ENCODE results near the gene DOCK9.
"Not testable (repeated sequence)": the region's sequence is repeated elsewhere in the genome, so short reads cannot be mapped to it uniquely, and the experiment has no call there.

DOCK9 gene

DNA sequence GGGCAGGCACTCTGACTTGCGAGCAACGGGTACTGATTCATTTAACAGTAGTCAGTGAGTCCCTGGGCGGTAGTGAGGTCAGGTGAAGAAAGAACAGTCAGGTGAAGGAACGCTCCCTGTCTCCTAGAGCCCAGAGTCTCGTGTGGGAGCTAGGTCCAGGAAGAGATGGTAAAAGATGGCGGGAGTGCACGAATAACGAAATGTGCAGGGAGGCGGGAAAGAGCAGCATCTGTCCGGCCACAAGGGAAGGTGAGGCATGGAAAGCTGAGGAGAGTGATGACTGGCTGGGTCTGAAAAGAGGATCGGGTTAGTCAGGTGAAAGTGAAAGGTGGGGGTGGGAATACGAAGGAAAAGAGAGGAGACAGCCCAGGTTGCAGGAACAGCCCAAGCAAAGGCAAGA, 161.5 kb downstream of the DOCK9 start:
- peaks cover 3% of the 10 kb centered on the region; the same call in 1 of the 2 replicates for H3K4me1 ChIP-seq (ENCODE audit: insufficient read depth, low read length)
- H3K9me3 ChIP-seq (ENCODE audit: control insufficient read depth, insufficient read depth, low read length): no peaks in the 10 kb centered on the region
- no peak overlapping the region for H3K9ac ChIP-seq (ENCODE audit: low read depth, low read length)
- H3K36me3 ChIP-seq (ENCODE audit: insufficient read depth, low read length): no peaks in the 10 kb centered on the region

DNA sequence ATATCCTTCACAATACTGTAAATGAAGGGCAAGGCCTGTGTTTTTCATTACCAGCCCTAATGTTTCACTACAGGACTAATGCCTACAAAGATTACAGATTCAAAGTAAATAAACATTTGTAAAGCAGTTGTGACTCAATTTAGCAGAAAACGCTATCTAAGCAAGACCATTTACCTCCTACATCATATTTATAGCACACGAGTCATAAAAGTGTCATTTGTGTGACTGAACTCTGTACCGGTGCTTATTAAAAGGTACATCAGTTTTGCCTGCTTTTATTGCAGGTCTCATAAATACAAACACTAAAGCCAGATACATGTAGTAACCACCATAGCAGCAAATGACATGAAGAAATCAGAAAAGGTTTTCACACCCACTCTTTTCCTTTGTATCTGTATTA, 163.9 kb downstream of the DOCK9 start:
- Histone ChIP-seq H3K4me1 (ENCODE audit: insufficient read depth, low read length) (no peaks in the 10 kb centered on the region), H3K9me3 (ENCODE audit: control insufficient read depth, insufficient read depth, low read length) (no peaks in the 10 kb centered on the region), H3K9ac (ENCODE audit: low read depth, low read length) (no peak overlapping the region), H3K36me3 (ENCODE audit: insufficient read depth, low read length) (no peaks in the 10 kb centered on the region; the same call in 1 of the 2 replicates)

DNA sequence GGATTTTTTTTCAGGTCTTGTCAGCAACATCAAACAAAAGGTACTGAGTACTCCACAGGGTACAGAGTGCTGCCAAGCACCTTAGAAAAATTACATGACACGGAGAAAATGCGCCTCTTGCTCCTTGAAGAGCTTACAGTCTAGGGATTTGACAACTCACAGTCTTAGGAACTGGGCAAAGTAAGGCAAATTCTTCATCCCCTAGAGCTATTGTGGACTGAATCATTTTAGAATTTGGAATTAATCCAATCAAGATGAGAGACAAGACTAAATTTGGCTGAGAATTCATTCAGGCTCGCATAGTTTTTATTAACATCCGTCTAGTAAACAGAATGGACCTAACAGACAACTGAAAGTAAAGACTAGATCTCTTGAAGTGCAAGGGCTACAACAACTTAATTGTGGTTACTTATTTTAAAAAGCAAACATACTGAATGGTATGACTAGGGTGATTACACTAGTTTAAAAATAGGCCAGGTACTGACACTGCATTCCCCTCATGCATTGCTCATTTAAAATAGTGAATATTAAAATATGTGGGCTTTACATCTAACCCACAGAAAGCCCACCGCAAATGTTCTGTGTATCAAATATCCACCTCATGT, 165.6 kb downstream of the DOCK9 start:
- H3K9me3 ChIP-seq (ENCODE audit: control insufficient read depth, insufficient read depth, low read length); H3K36me3 ChIP-seq (ENCODE audit: insufficient read depth, low read length); H3K9ac ChIP-seq (ENCODE audit: low read depth, low read length): not testable (repeated sequence)
- H3K4me1 ChIP-seq (ENCODE audit: insufficient read depth, low read length): peaks cover 13% of the 10 kb centered on the region; the same call in 1 of the 2 replicates

DNA sequence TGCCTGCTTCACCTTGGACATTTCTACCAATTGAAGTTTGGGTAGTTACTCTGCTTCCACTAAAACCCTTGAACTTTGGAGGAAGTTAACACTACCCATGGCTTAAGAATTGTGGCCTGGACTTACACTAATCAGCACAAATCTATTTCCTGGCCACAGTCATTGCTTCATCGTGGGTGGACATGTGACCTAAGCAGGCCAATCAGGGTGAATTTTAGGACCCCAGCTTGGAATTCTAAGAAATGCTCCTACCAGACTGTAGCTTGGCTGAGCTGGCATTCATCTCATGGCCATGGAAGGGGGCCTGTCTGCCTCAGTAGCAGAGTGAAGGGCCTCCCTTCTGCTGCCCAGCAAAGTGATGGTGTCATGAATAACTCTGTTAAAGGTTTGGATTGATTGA, 167.1 kb downstream of the DOCK9 start:
- Histone ChIP-seq H3K9me3 (ENCODE audit: control insufficient read depth, insufficient read depth, low read length) (no peaks in the 10 kb centered on the region), H3K9ac (ENCODE audit: low read depth, low read length) (no peak overlapping the region), H3K4me1 (ENCODE audit: insufficient read depth, low read length) (peaks cover 18% of the 10 kb centered on the region; the same call in 1 of the 2 replicates), H3K36me3 (ENCODE audit: insufficient read depth, low read length) (no peaks in the 10 kb centered on the region; the same call in 1 of the 2 replicates)

DNA sequence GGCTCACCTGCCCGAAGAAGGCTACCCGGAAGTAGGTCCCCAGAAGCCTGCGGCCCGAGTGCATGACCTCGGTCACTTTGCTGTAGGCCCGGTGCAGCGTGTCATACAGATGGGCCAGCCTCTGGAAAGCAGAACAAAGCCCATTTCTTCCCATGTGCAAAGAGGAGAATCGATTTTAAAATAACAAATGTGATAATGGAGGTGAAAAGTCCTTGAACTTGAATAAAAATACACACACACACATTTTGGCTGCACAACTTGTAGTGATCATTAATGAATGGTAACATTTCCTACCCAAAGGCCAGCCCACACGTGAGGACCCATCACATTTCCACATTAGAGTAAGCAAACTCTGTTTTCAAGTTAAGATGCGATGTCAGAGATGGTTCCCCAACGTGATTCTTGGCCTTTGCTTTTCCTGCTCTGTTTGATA, 168.5 kb downstream of the DOCK9 start:
- Histone ChIP-seq H3K36me3 (ENCODE audit: insufficient read depth, low read length) (no peaks in the 10 kb centered on the region; the same call in 1 of the 2 replicates), H3K9ac (ENCODE audit: low read depth, low read length) (no peak overlapping the region), H3K4me1 (ENCODE audit: insufficient read depth, low read length) (peaks cover 23% of the 10 kb centered on the region), H3K9me3 (ENCODE audit: control insufficient read depth, insufficient read depth, low read length) (no peaks in the 10 kb centered on the region)

DNA sequence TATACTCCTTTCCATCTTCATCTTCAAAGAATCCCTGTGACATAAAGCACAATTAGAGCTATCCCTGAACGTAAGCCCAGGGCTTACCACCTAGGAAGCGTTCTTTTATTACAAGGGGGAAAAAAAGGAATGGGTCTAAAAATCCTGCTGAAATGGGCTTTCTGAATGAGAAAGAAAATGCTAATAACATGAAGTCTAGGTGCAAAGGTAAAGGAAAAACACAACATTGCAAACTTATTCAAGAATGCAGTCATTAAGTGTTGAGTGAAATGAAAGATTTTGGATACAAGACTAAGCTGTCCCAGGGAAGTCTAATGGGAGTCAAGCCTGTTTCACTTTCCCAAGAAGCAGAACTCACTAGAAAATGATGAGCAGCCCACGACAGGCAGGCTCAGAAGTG, 170.1 kb downstream of the DOCK9 start:
- Histone ChIP-seq H3K36me3 (ENCODE audit: insufficient read depth, low read length) (no peaks in the 10 kb centered on the region; the same call in 1 of the 2 replicates), H3K4me1 (ENCODE audit: insufficient read depth, low read length) (peaks cover 23% of the 10 kb centered on the region), H3K9ac (ENCODE audit: low read depth, low read length) (no peak overlapping the region), H3K9me3 (ENCODE audit: control insufficient read depth, insufficient read depth, low read length) (no peaks in the 10 kb centered on the region)

DNA sequence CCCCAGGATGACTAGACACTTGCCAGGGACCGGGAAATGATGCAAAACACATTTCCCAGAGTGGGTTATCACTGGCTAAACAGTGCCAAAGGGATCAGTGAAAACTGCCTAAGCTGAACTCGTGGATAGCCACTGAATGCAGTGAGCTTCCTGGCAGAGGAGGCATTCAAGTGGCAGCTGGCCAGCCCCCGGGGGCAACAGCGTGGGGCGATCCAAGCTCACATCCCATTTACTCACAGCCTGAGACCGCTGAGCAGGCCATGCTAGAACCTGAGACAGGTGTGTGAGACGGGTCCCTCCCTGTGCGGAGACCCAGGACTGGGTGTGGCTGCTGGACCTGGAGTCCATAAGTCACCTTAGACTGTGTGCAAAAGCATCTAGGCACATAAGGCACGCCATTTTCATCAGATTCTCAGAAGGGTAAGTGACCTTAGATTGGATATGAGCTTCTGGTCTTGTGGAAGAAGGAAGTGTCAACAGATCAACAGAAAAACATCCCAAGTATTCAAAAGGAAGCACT, 173.5 kb downstream of the DOCK9 start:
- Histone ChIP-seq H3K9ac (ENCODE audit: low read depth, low read length) (no peak overlapping the region), H3K36me3 (ENCODE audit: insufficient read depth, low read length) (no peaks in the 10 kb centered on the region), H3K9me3 (ENCODE audit: control insufficient read depth, insufficient read depth, low read length) (no peaks in the 10 kb centered on the region), H3K4me1 (ENCODE audit: insufficient read depth, low read length) (peaks cover 23% of the 10 kb centered on the region)

DNA sequence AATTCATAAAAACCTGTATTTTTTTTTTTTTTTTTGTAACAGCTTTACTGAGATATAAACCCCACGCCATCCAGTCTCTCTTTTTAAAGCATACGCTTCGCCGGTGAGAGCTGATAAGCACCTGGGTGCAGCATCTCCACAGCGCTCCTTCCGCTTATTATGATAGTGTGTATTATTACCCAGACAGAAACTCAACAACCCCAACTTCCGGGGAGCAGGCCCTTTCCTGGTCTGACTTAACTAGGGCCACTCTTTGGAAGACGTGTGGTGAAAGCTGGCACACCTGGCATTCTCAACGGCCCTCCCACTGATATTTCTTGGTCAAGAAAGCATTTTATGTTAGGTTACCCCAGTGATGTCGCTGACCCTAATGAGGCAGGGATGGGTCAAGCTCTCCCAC, 173.9 kb downstream of the DOCK9 start:
- H3K9me3 ChIP-seq (ENCODE audit: control insufficient read depth, insufficient read depth, low read length): no peaks in the 10 kb centered on the region
- no peaks in the 10 kb centered on the region for H3K36me3 ChIP-seq (ENCODE audit: insufficient read depth, low read length)
- peaks cover 23% of the 10 kb centered on the region for H3K4me1 ChIP-seq (ENCODE audit: insufficient read depth, low read length)
- no peak overlapping the region for H3K9ac ChIP-seq (ENCODE audit: low read depth, low read length)

DNA sequence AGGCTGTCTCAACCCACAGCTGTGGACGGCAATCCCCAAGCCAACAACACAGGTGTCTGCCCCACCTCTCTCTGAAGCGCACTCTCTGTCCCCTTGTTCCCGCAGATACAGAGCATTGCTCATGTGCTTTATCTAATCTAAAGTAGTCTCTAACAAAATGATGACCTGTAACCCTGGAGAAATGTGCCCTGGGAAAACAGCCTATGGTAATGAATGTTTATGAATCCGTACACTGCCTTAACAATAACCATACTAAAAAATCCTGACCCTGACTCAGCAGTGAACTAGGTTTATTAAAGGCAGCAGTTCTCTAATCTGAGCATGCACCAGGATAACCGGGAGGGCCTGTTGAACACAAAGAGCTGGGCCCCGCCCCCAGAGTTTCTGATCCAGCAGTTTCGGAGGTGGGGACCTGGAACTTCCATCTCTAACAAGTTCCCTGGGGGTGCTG, 174.7 kb downstream of the DOCK9 start:
- Histone ChIP-seq H3K36me3 (ENCODE audit: insufficient read depth, low read length) (no peaks in the 10 kb centered on the region), H3K9me3 (ENCODE audit: control insufficient read depth, insufficient read depth, low read length) (no peaks in the 10 kb centered on the region), H3K9ac (ENCODE audit: low read depth, low read length) (no peak overlapping the region), H3K4me1 (ENCODE audit: insufficient read depth, low read length) (peaks cover 19% of the 10 kb centered on the region)

DNA sequence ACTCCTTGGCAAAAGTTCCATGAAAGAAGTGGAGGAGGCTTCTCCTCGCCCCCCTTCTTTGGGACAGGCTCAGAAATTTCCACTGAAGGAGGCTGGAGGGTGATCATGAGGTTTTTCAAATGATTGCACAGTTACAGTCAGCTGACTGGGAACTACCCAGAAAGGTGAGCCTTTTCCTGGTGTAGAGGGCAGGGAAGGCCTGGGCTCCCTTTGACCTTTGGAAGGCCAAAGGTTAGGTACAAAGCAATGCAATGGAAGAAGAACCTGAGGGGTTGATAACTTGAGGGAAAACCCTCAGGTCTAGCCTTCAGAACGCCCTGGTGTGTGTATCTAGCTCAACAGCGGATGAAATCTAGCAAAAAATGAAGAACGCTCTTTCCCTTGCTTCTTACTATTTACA, 175.3 kb downstream of the DOCK9 start:
- H3K9me3 ChIP-seq (ENCODE audit: control insufficient read depth, insufficient read depth, low read length): no peaks in the 10 kb centered on the region
- H3K36me3 ChIP-seq (ENCODE audit: insufficient read depth, low read length): no peaks in the 10 kb centered on the region
- H3K4me1 ChIP-seq (ENCODE audit: insufficient read depth, low read length): peaks cover 13% of the 10 kb centered on the region
- H3K9ac ChIP-seq (ENCODE audit: low read depth, low read length): no peak overlapping the region

DNA sequence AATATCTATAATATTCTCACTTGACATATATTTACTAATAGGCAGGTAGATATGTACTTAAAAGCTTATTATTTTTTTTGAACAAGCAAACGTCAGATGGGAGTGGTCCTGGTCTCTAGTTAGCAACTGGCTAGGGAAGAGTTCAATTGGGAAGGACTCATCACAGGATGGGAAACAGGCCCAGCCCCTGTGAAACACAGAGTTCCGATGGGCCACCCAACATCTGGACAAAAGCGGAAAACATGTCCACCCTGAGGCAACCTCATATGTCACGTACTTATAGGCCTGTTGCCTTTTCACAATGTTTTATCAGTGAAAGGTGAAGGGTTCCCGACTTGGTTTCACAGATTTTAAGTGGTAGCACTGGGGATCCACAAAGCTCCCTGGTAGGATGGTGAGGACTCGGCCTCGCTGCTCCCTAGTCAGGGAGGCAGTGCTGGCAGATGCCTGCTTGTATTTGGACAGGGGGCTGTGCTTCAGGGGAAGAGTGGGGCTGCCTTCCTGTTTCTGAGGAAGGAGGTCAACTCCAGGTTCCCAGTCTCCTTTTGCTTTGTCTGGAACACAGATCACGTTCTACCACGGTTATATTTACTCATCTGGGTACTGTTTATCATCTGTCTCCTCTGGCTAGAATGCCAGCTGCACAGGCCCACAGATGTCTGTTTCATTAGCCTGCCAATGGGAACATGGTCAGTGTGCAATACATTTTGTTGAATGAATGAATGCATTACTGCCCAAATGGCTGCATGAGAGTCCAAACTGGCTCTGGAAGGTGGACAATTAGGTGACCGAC, 176.0 kb downstream of the DOCK9 start:
- Histone ChIP-seq H3K4me1 (ENCODE audit: insufficient read depth, low read length) (peaks cover 6% of the 10 kb centered on the region), H3K9me3 (ENCODE audit: control insufficient read depth, insufficient read depth, low read length) (no peaks in the 10 kb centered on the region), H3K9ac (ENCODE audit: low read depth, low read length) (no peak overlapping the region), H3K36me3 (ENCODE audit: insufficient read depth, low read length) (no peaks in the 10 kb centered on the region)

DNA sequence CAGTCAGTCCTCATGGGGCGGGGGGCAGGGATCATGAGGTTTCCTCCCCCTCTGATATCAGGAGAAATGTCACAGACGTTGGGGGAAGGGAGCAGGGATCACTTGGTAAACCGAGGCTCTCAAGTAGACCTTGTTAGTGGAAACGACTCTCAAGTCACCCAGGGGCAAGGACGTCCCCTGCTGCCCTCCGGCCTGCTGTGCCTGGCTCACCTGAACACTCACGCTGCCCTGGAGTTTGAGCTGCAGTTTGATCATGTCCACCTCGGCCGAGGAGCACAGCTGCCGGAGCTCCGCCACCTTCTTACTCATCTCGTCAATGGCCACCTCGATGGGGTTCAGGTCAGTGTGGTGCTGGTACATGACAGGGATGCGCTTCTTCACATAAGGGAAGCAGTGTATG, 177.8 kb downstream of the DOCK9 start:
- no peaks in the 10 kb centered on the region for H3K9me3 ChIP-seq (ENCODE audit: control insufficient read depth, insufficient read depth, low read length)
- no peaks in the 10 kb centered on the region for H3K36me3 ChIP-seq (ENCODE audit: insufficient read depth, low read length)
- peaks cover 5% of the 10 kb centered on the region; the same call in 1 of the 2 replicates for H3K4me1 ChIP-seq (ENCODE audit: insufficient read depth, low read length)
- no peak overlapping the region for H3K9ac ChIP-seq (ENCODE audit: low read depth, low read length)

DNA sequence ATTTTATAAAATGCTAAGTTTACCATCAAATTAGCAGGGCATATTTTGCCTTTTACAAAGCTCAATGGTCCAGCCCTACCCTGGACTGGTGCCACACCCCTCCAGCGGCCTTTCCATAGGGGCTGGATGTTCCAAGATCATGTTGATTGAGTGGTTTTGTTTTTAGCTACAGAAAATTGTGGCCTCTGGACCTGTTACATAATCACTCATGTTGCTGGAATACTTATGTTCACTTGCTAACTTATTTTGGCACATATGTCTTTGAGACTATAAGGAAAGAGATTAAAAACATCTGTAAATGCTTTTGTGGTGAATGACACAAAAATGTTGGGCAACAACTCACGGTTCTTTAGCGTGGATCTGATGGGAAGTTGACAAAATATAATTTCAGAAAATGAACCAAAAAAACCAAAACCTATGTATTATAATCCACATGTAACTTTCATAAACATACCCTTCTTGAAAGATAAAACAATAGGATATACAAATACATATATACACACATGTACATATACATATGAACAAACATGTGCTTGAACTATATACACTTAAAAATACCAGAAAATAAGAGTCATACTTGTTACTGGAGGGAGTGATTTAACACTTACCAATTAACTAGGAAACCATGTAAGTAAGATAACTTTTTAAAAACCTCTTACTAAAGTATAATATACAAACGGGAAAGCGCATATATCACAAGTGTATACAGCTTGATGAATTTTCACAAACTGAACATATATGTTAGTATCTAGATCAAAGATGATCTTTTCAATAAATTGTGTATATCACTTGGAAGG, 178.8 kb downstream of the DOCK9 start:
- no peaks in the 10 kb centered on the region for H3K4me1 ChIP-seq (ENCODE audit: insufficient read depth, low read length)
- no peaks in the 10 kb centered on the region for H3K9me3 ChIP-seq (ENCODE audit: control insufficient read depth, insufficient read depth, low read length)
- no peak overlapping the region for H3K9ac ChIP-seq (ENCODE audit: low read depth, low read length)
- no peaks in the 10 kb centered on the region for H3K36me3 ChIP-seq (ENCODE audit: insufficient read depth, low read length)

DNA sequence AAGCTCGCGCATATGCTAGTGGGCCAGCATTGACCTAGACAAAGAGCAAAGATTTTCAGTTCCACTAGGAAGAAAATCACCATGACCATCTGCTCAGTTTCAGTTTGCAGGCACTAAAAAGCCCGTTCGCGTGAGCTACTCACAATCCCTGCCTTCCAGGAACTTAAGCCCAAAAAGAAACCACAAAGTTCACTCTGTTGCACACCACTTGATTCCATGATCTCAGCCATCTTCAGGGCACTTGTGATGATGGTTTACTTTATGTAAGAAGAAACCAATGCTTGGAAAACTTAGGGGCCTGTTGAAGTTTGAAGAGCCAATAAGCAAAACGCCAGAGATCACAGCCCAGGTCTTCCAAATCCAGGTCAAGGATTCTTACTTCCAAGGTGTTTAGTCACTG, 180.4 kb downstream of the DOCK9 start:
- no peaks in the 10 kb centered on the region for H3K9me3 ChIP-seq (ENCODE audit: control insufficient read depth, insufficient read depth, low read length)
- H3K36me3 ChIP-seq (ENCODE audit: insufficient read depth, low read length): no peaks in the 10 kb centered on the region
- no peak overlapping the region for H3K9ac ChIP-seq (ENCODE audit: low read depth, low read length)
- no peaks in the 10 kb centered on the region for H3K4me1 ChIP-seq (ENCODE audit: insufficient read depth, low read length)

Measured in ES-I3 (cell line).